H1 (cell line): Measurements from ENCODE around the gene PNPLA8. TPM values are rescaled to one million over a fixed set of nuclear protein-coding genes. Genes with fewer than 3 reads are reported as not detected.
A peak's percentile ranks its signal among the peaks of the same experiment; 100 is the strongest.

ENCODE experiments used
- ASH2L ChIP-seq: fragments of 200-600, 300-600 bp; sonication (generic); IDR thresholded peaks from one replicate; pipeline ENCODE4 v1.7.1; 2017; ENCODE audit warnings: low read length
- BCL11A ChIP-seq, 2 experiments: IDR thresholded peaks; one replicate each; pipeline ENCODE4 v1.6.1; 2011; ENCODE audit warnings: low read depth in 2 of 2, low read length in 2 of 2, mild to moderate bottlenecking in 2 of 2
- CEBPB ChIP-seq: IDR thresholded peaks from 2 replicates; pipeline ENCODE4 v1.6.1; 2012; ENCODE audit warnings: low read depth, low read length
- CTBP2 ChIP-seq: IDR thresholded peaks from 2 replicates; pipeline ENCODE4 v1.7.0; 2011; ENCODE audit warnings: borderline replicate concordance, mild to moderate bottlenecking, moderate library complexity, mixed read lengths, low read length; ENCODE audit not compliant: insufficient read depth, insufficient read length
- EZH2 ChIP-seq: fragments of 200-600 bp; sonication (generic); IDR thresholded peaks from 2 replicates; pipeline ENCODE4 v1.7.1; 2012; ENCODE audit warnings: low read depth, mild to moderate bottlenecking, moderate library complexity, low read length, inconsistent platforms; ENCODE audit not compliant: severe bottlenecking
- KDM4A ChIP-seq: IDR thresholded peaks from one replicate; pipeline ENCODE4 v1.7.1; 2012; ENCODE audit warnings: low read depth, mild to moderate bottlenecking, moderate library complexity, low read length, inconsistent platforms; ENCODE audit not compliant: severe bottlenecking
- RBBP5 ChIP-seq: IDR thresholded peaks from 2 replicates; pipeline ENCODE4 v1.7.1; 2012; ENCODE audit warnings: low read depth, mild to moderate bottlenecking, inconsistent platforms, low read length, moderate library complexity, borderline replicate concordance
- SUZ12 ChIP-seq: fragments of 200-600 bp; sonication (generic); IDR thresholded peaks from 2 replicates; pipeline ENCODE4 v1.6.1; 2012; ENCODE audit warnings: mild to moderate bottlenecking, inconsistent platforms, low read length, moderate library complexity, mixed read lengths
- TAF1 ChIP-seq: IDR thresholded peaks from 2 replicates; pipeline ENCODE4 v1.6.1; 2011; ENCODE audit warnings: mild to moderate bottlenecking, low read depth, low read length
- polyA plus RNA-seq, 7 experiments: library from polyadenylated mRNA; depleted of rRNA in 3 of 7; stranded (reverse) in 5 of 7; unstranded in 2 of 7; fragments of >200 nt in 5 of 7; fragments of 200-250 nt in 2 of 7; gene quantifications; 1 replicate in 5 of 7; 2 replicates in 1 of 7; 4 replicates in 1 of 7; pipeline versions ENCODE4 v1.2.1 to v1.2.3, GENCODE V29; 2011 to 2013; ENCODE audit warnings: missing spikeins in 2 of 7, mixed read lengths in 2 of 7
- total RNA-seq: library from RNA; stranded (reverse); fragmentation: NEBNext Ultra II Directional; extraction: Animal tissue kit (Norgen Biotek cat#: 25700); gene quantifications from 2 replicates; pipeline ENCODE4 v1.2.1, GENCODE V29; 2021

PNPLA8 gene
- total and polyA plus RNA-seq, 2 of the 8 experiments (the other 6 are each of a cell fraction or from before 2014, with no cell fraction given) = 3.8 to 11.2 TPM

DNA sequence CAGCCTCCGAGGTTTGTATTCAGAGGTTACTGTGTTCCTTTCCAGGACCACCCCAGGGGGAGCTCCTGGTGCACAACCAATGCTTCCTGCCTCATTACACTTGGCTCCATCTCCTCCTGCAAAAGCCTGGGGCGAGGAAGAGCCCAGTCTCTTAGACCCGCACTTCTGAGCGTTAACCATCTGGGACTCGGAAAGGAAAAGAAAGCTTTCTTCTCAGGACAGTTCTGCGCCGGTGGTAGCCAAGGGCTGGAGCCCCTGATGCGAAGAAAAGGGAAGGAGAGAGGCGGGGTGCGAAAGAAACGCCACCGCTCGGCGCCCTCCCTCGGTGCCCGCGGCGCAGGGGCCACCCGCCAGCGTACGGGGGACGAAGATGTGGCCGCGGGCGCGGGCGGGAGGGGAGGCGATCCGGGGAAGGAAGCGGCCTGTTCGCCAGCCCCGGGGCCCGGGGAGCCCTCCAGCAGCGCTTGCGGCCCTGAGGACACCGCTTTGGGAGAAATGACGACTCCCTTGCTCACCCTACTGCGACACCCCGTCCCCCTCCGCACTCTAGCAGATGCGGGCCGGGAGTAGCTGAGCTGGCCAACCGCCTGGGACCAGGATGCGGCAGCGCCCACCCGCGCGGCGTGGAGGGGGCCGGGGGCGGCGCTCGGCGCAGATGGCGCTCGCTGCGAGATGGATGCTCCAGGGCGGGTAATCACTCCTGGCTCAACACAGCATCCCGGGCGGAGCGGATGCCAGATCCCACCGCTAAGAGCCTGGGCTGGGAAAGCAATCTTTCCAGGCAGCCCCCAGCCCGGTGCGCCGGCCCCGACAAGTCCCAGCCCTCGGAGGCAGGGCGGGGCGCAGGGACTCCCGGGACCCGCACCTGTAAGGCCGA is 71.0 kb downstream of the PNPLA8 start (continued):
- TF ChIP-seq EZH2 (peak; percentile 55), ASH2L (peak; percentile 88), KDM4A (peak; percentile 85), SUZ12 (peak; percentile 68), CEBPB (no peak), CTBP2 (no peak), RBBP5 (no peak; the same call in 1 of the 2 replicates), BCL11A (IDR thresholded peaks at IDR 0.05; ENCODE audit: low read depth in 2 of 2, low read length in 2 of 2) (no peak), TAF1 (no peak)
